Omental fat pad (tissue), 4 donors: Measurements from ENCODE around the gene LIN7A. TPM values are rescaled to one million over a fixed set of nuclear protein-coding genes. Genes with fewer than 3 reads are reported as not detected.
"Not testable (repeated sequence)": the region's sequence is repeated elsewhere in the genome, so short reads cannot be mapped to it uniquely, and the experiment has no call there.

Source experiments
- ATAC-seq: fragments of 150-250 bp; one replicate; pipeline ENCODE4 v1.9.1; 2016; ENCODE audit warnings: mild to moderate bottlenecking, moderate library complexity; ENCODE audit not compliant: low FRiP score
- DNase-seq: peaks from one replicate; pipeline ENCODE4 v3.0.0-alpha.2; 2019; ENCODE audit warnings: low spot score
- total RNA-seq, 4 donors: library from RNA; depleted of rRNA; stranded (reverse); fragments of >200 nt; gene quantifications; one replicate each; pipeline ENCODE4 v1.1.0, GENCODE V29; 2016
- TF ChIP-seq, protein P1 (sequence below), 3 donors: fragments of 450-650 bp; IDR thresholded peaks; one replicate each; pipeline ENCODE4 v1.5.1; 2016 to 2017; ENCODE audit warnings: antibody characterized with exemption in 3 of 3, mild to moderate bottlenecking in 3 of 3, moderate library complexity in 2 of 3

Gene LIN7A
- total RNA-seq, 4 donors from 2014 or later: 4.8 to 16.2 (median 6.6) TPM

GRCh38 chr12:80805106-80805505, 132.6 kb downstream of the LIN7A start:
- ATAC-seq (no peak), DNase-seq (no peak)
- TF ChIP-seq, protein P1, sequence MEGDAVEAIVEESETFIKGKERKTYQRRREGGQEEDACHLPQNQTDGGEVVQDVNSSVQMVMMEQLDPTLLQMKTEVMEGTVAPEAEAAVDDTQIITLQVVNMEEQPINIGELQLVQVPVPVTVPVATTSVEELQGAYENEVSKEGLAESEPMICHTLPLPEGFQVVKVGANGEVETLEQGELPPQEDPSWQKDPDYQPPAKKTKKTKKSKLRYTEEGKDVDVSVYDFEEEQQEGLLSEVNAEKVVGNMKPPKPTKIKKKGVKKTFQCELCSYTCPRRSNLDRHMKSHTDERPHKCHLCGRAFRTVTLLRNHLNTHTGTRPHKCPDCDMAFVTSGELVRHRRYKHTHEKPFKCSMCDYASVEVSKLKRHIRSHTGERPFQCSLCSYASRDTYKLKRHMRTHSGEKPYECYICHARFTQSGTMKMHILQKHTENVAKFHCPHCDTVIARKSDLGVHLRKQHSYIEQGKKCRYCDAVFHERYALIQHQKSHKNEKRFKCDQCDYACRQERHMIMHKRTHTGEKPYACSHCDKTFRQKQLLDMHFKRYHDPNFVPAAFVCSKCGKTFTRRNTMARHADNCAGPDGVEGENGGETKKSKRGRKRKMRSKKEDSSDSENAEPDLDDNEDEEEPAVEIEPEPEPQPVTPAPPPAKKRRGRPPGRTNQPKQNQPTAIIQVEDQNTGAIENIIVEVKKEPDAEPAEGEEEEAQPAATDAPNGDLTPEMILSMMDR (IDR thresholded peaks at IDR 0.05): no peak

DNA sequence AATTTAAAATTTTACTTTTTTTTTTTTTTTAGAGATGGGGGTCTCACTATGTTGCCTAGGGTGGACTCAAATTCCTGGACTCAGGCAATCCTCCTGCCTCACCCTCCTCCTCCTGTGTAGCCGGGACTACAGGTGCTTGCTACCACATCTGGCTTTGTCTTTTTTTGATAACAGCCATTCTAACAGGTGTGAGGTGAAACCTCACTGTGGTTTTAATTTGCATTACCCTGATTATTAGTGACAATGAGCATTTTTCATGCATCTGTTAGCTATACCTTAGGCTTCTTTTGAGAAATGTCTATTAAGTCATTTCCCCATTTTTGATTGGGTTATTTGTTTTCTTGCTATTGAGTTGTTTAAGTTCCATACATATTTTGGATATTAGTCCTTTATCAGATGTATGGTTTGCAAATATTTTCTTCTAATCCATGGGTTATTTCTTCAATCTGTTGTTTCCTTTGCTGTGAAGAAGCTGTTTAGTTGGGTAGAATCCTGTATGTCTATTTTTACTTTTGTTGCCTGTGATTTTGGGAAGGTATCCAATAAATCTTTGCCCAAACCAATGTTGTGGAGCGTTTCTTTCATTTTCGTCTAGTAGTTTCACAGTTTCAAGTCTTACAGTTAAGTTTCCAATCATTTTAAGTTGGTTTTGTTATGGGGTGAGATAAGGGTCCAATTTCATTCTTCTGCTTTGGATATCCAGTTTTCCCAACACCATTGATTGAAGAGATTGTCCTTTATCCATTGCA, 134.9 kb downstream of the LIN7A start:
- no peak for ATAC-seq
- no peak for DNase-seq
- TF ChIP-seq, protein P1 (IDR thresholded peaks at IDR 0.05): no peak

DNA sequence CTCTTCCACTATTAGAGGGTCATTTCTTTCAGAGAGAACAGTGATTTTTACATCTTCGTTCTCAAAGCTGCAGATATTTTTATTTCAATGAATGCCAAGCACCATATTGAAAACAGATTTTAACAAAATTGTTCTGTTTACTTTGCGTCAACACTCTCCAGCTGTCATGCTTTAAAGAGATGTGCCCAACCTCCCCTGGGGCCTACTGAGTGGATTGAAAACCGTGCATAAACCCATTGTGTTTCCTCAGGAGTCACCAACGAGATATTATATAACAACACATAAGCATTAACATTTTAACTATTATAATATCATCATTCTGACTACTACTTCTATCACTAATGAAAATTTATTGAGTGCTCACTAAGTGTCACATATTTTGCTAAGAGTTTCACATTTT, 139.5 kb downstream of the LIN7A start:
- no peak for ATAC-seq
- TF ChIP-seq, protein P1 (IDR thresholded peaks at IDR 0.05): no peak

GRCh38 chr12:80794551-80794950, 143.2 kb downstream of the LIN7A start:
- TF ChIP-seq, protein P1 (IDR thresholded peaks at IDR 0.05): no peak
- DNase-seq (no peak), ATAC-seq (no peak)

More for the DNA sequence above, 139.5 kb downstream of the LIN7A start:
- DNase-seq: no peak

DNA sequence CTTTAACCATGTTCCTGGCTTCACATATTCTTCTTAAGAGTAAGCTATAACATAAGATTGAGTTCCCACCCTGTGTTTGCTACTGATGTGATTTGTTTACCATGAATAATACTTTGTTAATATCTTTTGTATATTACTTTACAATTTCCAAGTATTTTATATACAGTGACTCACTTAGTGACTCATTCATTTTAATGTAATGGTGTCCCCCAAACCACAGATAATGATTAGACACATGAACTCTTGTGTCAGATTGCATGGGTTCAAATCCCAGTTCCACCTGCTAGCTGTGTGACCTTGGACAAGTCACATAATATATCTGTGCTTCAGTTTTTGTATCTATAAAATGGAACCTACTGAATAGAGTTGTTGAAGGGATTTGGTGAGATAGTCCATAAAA, 144.9 kb downstream of the LIN7A start:
- no peak for DNase-seq
- TF ChIP-seq, protein P1 (IDR thresholded peaks at IDR 0.05): no peak
- no peak for ATAC-seq

- DNase-seq (no peak), ATAC-seq (no peak)
- TF ChIP-seq, protein P1 (IDR thresholded peaks at IDR 0.05): no peak
Measured at GRCh38 chr12:80791863-80792262, 145.9 kb downstream of the LIN7A start.

GRCh38 chr12:80788407-80788806, 149.3 kb downstream of the LIN7A start:
- not testable (repeated sequence) for DNase-seq, ATAC-seq

- not testable (repeated sequence) for ATAC-seq
Measured at GRCh38 chr12:80782963-80783470, 154.7 kb downstream of the LIN7A start.

More at GRCh38 chr12:80782963-80783470, 154.7 kb downstream of the LIN7A start:
- DNase-seq: not testable (repeated sequence)
